LHCN-M2 (cell line): ENCODE measurements around the gene OR51B2. TPM values are rescaled to one million over a fixed set of nuclear protein-coding genes. Genes with fewer than 3 reads are reported as not detected.
A peak's percentile ranks its signal among the peaks of the same experiment; 100 is the strongest.
"Not testable (repeated sequence)": the region's sequence is repeated elsewhere in the genome, so short reads cannot be mapped to it uniquely, and the experiment has no call there.

ENCODE experiments used
- DNase-seq: peaks from one replicate; pipeline ENCODE4 v3.0.0-alpha.2; 2012; ENCODE audit warnings: low read depth
- polyA plus RNA-seq: library from polyadenylated mRNA; unstranded; fragments of >200 nt; gene quantifications from one replicate; pipeline ENCODE4 v1.2.1, GENCODE V29; 2012; ENCODE audit warnings: missing spikeins
- total RNA-seq: library from RNA; depleted of rRNA; stranded (reverse); fragments of >200 nt; gene quantifications from 2 replicates; pipeline ENCODE4 v1.2.3, GENCODE V29; 2014; rRNA removed

OR51B2 gene, protein sequence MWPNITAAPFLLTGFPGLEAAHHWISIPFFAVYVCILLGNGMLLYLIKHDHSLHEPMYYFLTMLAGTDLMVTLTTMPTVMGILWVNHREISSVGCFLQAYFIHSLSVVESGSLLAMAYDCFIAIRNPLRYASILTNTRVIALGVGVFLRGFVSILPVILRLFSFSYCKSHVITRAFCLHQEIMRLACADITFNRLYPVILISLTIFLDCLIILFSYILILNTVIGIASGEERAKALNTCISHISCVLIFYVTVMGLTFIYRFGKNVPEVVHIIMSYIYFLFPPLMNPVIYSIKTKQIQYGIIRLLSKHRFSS
- not detected in 2 replicates for total RNA-seq
- not detected for polyA plus RNA-seq

DNA sequence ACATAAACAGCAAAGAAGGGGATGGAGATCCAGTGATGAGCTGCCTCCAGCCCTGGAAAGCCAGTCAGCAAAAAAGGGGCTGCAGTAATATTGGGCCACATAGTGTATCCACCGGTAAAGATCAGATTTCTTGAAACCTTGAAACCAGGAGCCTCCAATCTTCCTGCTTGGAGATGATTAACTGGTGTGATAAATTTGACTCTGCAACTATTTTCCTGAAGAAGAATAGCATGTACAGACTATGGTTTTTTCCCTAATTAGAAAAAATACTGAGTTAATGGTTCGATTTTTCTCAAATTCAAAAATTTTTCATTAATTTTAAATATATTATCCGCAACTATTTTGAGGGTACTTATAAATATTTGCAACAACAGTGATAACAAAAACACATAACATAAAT, at the start of gene OR51B2:
OR51B2 (minus strand) TSS at position 101 of the 400 bp plus-strand sequence; CDS start at position 101, 0 bp downstream.
- no peak for DNase-seq

DNA sequence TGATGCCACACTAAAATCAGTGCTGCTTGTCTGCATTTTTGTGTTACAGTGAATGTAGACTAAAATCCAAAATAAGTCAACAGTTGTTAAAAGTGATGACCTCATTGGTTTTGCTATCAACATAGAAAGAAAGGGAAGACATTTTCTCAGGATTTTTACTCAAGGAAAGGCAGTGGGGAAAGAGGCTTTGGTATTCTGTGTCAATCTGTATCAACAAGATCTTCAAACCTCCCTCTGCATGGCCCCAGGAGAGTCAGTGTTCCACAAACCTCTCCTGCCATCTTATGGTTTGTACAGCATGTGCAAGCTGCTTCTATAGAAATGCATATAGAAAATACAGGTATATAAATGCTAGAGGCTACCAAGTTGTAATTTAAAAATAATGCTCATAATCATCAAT, 45.7 kb upstream of the OR51B2 start:
- peak; percentile 30 for DNase-seq

DNA sequence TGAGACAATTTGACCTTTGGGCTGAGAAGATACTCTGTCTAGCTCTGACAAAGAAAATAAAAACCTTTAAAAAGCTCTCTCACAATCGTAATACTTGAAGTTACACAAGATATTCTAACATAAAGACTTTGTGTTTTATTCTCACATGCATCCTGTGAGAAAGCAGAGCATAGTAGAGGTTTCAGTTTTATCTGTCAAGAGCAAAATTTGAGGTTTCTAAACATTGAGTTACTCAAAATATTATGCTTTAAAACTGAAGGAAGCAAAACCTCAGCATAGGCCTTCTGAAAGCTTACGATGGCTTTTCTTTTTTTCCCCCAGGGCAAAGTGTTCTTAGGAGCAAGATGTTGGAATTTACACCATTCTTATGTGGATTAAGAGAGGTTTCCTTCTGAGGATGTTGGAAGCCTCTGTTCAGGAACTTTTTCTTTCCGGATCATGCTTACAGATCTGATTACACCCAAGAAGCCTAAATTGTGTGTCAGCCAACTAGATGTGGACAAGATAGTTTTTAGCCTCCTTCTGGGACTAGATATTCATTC, 44.5 kb upstream of the OR51B2 start:
- DNase-seq, result no peak

DNA sequence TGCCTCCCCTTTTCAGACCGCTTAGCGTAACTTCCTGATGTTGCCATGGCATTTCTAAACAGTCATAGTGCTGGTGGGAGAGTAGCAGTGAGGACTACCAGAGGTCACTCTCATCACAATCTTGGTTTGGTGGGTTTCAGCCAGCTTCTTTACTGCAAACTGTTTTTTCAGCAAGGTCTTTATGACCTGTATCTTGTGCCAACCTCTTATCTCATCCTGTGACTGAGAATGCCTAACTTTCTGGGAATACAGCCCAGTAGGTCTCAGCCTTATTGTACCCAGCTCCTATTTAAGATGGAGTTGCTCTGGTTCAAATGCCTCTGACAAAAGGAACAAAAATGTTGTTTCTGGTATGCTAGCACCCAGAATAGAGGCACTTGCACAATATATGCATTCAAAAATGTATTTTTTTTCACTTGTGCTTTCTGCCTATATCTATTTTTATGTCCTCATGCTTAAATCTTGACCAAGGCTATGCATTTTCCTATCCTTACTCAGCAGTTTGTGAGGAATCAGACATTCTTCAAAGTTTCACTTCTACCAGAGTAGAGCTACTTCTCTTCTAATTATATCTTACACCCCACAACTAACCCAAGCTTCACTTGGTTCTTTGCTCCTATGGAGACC, 43.5 kb upstream of the OR51B2 start:
- peak; percentile 73 for DNase-seq

DNA sequence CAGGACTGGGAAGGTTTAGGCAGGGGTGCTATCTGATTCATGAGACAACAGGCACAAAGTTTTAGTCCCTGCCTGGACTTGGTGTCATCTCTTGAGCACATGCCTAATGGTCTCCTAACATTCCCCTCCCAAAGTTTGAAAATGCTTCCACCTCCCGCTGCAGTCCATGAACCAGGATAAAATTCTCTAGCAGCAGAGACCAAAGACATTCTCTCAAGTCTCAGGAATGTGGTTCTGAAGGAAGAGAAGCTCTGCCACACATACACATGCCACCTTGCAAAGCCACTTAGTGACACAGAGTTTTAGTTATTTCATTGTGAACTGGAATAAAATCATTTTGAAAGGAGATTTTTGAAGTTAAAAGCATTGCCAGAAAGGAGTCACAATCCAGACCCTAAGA, 42.8 kb upstream of the OR51B2 start:
- peak; percentile 7 for DNase-seq

DNA sequence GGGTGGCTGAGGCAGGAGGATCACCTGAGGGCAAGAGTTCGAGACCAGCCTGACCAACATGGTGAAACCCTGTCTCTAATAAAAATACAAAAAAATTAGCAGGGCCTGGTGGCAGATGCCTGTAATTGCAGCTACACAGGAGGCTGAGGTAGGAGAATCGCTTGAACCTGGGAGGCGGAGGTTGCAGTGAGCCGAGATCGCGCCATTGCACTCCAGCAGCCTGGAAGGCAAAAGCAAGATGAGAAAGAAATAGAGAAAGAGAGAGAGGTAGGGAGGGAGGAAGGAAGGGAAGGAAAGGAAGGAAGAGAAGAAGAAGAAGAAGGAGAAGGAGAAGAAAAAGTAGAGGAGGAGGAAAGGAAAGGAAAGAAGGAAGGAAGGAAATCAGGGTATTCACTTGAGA, 42.3 kb upstream of the OR51B2 start:
- DNase-seq, result not testable (repeated sequence)

DNA sequence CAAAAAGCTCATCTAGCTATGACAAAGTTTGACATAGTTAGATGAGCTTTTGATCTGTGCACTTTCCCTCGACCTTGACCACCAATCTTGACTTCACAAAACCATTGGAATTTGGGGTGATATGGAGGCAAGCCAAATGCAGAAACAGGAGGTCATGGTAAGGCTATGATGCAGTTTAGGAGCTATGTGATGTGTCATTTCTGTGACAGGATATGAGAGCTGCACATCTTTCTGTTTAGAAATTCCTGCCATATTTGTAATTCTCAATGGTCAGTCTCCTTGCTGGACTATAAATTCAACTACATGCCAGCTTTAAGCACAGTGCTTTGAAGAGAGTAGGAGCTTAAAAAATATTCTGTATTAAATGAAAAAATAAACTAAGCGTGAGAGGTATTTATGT, 40.1 kb upstream of the OR51B2 start:
- peak; percentile 76 for DNase-seq

DNA sequence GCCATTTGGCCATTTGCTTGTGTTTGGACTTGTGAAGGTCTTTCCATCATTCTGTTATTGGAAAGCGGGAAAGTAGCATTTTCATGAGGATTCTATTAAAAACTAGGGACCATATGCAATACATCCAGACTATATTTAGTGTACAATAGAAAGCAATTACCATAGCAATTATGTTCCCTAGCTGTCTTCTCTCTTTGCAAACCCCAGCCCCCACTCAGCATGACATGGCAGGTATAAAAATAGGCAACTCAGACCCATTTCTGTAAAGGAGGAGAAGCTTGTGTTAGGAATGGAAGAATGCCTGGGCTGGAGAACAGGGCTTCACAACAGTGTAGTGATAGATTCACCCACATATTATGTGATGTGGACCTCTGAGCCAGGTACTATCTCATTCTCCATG, 39.6 kb upstream of the OR51B2 start:
- no peak for DNase-seq

DNA sequence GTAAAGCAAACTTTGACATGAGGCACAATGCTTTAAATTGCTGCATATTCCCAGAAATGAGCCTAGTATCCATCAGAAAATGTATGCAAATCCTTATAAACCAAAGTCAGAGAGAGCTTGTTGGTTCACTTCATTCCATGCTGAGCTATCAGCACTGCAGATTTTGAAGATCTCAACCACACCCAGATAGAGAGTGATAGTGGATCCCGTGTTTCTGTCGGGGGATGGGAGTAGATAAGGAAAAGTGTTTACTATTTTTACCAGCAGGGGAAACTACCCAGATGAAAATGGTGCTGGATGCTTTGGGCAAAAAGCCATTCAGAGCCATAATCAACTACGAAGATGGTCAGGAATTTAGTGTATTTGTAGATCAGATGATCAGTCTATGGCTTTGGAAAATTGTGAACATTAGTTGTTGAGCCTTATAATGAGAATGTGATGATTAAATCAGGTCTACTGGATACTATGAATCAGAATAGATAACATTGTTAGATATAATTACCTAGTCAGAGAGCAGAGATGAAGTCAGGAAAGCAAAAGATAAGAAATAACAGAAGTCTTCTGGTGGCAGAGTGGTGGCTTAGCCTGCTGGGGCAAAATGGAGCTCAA, 38.0 kb upstream of the OR51B2 start:
- no peak for DNase-seq

DNA sequence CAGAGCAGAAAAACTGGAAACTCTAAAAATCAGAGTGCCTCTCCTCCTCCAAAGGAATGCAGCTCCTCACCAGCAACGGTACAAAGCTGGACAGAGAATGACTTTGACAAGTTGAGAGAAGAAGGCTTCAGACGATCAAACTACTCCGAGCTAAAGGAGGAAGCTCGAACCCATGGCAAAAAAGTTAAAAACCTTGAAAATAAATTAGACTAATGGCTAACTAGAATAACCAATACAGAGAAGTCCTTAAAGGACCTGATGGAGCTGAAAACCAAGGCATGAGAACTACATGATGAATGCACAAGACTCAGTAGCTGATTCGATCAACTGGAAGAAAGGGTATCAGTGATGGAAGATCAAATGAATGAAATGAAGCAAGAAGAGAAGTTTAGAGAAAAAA, 31.9 kb upstream of the OR51B2 start:
- not testable (repeated sequence) for DNase-seq

DNA sequence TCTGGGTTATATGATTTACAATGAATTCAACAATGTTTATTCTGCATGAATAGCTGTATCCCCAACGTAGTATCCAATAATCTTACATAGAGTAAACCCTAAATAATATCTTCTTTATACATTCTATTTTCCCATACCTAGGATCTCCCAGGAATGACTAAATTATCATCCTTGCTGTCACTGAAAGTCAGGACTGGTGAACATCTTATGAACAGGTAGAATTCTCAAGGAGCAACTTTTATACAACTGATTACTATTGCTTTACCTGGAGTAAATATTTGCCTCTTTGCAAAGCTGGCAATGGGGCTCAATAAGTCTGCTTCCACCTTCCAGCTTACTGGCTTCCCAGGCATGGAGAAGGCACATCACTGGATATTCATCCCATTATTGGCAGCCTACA, 27.1 kb upstream of the OR51B2 start, which contains the start of gene OR51B6:
OR51B6 (plus strand) TSS at position 301 of the 400 bp plus-strand sequence; CDS start at position 301, 0 bp downstream.
- DNase-seq, result no peak

DNA sequence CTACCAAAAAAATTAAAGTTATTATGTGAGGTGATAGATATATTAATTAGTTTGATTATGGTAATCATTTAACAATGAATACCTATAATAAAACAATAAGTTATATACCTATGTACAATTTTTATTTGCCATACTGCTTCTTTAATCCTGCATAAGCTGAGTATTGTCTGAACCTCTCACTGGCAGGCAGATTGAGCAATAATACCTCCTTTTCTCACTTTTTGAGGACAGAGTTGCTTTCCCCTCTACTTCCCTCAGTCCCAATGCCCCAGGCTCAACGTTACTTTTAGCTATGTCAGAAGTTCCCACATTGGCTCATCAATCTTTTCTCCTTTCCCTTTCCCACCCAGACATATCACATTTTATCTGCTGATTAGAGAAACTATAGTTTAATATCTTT, 25.5 kb upstream of the OR51B2 start:
- DNase-seq, result no peak

DNA sequence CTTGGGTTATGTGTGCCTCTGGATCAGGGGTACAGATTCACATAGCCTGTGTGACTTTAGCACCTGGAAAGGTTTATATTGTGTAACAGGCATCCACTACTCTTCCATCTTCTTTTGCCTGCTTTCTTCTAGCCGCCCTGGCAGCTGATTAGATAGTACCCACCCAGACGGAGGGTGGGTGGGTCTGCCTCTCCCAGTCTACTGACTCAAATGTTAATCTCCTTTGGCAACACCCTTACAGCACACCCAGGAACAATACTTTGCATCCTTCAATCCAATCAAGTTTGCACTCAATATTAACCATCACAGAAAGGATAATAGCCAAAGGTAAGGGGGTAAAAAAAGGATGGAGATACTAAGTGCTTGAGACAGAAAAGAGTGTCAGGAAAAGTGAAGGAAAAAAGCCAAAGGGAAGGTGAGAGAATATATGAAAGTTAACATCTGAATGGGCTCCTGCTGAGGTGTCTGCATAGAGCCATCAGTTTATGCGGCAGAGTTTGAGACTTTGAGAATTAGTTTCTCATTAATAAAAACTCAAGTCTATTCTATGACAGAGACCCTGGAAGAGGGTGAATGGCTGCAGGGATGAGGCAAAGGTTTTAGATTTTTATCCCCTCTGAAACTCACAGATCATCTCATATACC, 24.6 kb upstream of the OR51B2 start:
- no peak for DNase-seq

DNA sequence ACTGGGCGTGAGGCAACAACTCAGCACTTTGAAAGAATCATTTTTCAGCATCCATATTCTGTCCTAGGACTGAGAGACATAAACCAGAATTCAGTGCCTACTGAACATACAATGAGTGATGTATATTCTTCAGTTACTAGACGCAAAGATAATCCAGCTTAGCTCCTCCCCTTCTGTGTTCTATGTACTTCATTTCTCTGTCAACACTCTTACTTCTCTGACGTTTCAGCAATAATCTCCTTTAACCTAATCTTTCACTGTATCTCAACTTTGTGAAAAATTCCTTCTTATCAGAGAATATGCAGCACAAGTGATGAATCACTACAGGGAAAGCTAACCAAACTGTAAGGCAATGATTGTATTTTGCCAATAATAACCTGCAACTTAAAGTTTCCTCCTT, 21.7 kb upstream of the OR51B2 start:
- DNase-seq, result no peak

DNA sequence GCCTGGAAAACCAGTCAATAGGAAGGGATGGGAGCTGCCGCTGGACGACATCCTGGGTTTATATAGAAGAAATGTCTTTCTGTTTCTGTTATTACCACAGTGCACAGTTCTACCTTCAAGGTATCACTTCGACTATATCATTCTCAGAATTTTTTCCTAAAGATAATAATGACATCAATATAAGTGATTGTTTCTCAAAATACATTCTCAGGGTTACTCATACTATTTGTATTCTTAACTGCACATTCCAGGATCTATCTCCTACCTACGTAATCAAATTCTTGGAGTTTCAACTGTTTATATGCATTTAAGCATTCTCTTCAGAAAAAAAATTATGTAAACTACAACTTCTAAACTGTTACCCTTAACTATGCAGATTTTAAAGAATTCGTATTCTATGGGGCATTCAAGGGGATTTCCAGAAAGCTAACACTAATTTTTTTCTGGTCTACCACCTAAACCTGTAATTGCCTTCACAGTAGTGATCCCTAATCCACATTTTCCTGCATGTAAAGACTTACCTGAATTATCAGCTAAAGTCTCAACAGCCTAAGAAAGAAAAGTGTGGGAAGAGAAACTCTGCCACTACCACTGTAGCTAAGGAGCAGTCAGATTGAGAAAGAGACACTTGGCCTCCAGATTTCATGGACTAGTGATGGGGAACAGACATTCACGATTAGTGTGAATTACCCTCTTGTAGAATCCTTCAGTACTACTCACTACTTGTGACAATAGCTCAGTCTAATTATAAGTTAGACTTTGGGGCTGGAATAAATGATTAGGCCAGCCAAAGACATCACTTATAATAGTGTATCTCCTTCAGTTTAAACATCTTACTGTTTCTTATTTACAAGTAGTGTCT, 19.6 kb upstream of the OR51B2 start, which contains the start of gene OR51B5:
OR51B5 (minus strand) TSS at position 51 of the 862 bp plus-strand sequence; CDS start at position 51, 0 bp downstream.
- no peak for DNase-seq

DNA sequence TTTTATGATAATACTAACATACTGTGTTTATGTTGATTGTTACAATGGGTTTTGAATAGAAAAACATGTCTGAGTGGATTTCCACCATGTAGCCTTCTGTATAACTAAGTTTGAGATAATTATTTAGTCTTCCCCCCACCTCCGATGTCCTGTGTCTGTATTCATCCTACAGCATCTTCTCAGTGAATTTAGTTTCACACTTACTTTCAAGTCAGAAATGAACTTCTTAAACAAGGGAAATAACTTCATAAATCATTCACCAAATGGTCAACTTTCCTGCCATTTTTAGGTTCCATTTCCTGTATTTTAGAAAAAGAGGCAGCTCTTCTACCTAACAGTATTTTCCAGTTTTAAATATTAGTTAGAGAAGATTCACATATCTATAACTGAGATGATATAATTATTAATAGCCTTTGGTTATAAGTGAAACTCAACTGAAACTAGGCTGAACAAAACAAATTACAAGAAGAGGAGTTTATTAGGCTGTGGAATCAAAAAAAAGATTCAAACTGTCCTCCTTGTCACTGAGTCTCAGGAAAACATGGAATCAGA, 15.8 kb upstream of the OR51B2 start:
- no peak for DNase-seq

DNA sequence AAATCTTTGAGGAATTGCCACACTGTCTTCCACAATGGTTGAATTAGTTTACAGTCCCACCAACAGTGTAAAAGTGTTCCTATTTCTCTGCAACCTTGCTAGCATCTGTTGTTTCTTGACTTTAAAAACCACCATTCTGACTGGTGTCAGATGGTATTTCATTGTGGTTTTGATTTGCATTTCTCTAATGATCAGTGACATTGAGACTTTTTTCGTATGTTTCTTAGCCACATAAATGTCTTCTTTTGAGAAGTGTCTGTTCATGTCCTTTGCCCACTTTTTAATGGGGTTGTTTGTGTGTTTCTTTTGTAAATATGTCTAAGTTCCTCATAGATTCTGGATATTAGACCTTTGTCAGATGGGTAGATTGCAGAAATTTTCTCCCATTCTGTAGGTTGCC, 13.2 kb upstream of the OR51B2 start:
- not testable (repeated sequence) for DNase-seq

DNA sequence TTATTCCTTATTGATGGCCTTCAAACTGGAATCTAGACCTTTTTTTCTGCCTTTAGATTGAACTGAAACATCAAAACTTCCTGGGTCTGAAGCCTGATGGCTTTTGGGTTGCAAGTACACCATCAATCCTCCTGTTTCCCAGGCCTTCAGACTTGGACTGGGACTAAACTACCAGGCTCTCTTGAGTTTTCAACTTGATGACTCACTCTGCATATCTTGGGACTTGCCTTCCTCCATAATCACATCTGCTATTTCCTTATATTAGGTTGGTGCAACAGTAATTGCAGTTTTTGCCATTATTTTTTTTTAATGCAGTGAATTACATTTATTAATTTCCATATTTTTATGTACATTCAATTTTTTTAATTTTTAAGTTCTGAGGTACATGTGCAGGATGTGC, 12.2 kb upstream of the OR51B2 start:
- no peak for DNase-seq

DNA sequence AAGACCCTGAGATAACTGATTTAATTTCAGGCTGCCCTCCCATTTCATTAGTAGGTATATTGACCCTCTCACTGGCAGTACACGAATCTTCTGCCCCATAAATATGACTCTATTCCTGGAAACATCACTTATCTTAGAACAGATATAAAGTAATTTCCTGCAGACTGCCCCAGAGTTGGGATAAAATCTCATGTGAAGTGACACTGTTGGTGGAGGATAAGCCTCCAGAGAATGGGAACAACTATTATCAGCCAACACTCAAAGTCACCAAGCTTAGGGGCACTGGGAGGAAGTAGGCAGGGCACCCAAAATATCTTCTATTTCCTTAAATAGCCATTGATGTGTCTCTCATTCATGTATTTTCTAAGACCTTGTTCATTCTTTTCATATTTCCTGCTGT, 11.1 kb upstream of the OR51B2 start:
- DNase-seq, result no peak

DNA sequence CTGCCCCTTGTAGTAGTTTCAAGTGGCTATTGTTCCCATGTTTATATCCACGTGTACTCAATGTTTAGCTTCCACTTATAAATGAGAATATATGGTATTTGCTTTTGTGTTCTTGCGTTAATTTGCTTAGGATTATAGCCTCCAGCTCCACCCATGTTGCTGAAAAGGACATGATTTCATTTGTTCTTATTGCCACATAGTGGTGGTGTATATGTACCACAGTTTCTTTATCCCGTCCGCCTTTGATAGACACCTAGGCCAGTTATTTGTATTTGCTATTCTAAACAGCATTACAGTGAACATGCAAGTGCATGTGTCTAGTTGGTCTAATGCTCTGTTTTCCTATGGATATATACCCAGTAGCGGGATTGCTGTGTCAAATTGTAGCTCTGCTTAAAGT, 6.8 kb downstream of the OR51B2 start:
- no peak for DNase-seq
